IPS-18c (cell line): ENCODE results near the gene CYCS.
"Not testable (repeated sequence)": the region's sequence is repeated elsewhere in the genome, so short reads cannot be mapped to it uniquely, and the experiment has no call there.

ENCODE experiments used
- H3K4me3 ChIP-seq: 2 replicates; pipeline ENCODE4 v1.7.0; 2013; ENCODE audit warnings: low read depth, mild to moderate bottlenecking, low read length, moderate library complexity; ENCODE audit not compliant: insufficient read depth
- H3K9me3 ChIP-seq: one replicate; pipeline ENCODE4 v1.6.1; 2013; ENCODE audit warnings: mild to moderate bottlenecking, low read length, moderate library complexity; ENCODE audit not compliant: control insufficient read depth, insufficient read depth

The CYCS gene

DNA sequence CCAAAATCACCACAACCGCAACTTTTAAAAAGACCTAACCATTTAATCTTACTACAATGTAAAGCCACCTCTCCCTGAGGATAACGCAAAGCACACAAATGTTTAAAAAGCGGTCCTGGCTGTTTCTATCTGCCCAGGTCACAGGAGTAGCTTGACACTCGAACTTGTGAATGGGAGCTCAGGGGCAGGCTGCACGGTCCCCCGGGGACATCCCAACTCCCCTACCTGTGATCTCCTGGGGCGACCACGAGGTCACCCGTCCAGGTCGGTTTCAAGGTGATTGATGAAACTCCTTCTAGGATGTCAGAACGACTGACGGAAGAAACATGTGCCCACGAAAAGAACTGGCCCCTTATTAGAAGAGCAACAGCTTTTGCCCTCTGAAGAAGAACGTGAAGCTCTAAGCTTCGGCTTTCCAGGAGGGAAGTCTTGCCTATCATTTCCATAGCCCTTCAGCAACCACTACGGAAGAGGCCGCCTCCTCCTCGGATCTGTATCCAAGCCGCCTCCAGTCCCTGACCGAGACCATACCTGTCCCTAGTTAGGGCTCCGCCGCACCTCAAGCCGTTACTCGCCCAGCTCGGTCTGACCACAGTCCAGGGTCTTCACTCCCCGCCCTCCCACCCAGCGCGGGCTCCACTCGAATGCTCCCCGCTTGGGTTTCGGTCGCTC is 459 bp downstream of the CYCS start:
- Histone ChIP-seq H3K9me3 (peaks cover 2% of the 10 kb centered on the region), H3K4me3 (peak overlapping the region; percentile 64)

GRCh38 chr7:25122373-25122772 is 2.7 kb downstream of the CYCS start:
- Histone ChIP-seq H3K9me3 (peaks cover 2% of the 10 kb centered on the region), H3K4me3 (no peak overlapping the region)

DNA sequence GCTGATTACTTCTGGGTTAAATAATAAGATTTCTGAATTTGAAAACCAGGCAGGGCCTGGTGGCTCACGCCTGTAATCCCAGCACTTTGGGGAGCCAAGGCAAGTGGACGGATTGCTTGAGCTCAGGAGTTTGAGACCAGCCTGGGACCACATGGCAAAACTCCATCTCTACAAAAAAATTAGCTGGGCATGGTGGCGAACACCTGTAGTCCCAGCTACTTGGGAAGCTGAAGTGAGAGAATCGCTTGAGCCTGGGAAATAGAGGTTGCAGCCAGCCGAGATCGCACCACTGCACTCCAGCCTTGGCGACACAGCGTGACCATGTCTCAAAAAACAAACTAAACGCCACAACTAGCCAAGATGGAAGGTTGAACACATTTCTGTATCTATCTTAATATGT is 3.5 kb downstream of the CYCS start:
- H3K4me3 ChIP-seq, result no peak overlapping the region

GRCh38 chr7:25119102-25119501 is 6.0 kb downstream of the CYCS start:
- Histone ChIP-seq H3K9me3 (peaks cover 2% of the 10 kb centered on the region), H3K4me3 (no peak overlapping the region)

More for the DNA sequence above, 3.5 kb downstream of the CYCS start:
- H3K9me3 ChIP-seq, result peaks cover 2% of the 10 kb centered on the region

- Histone ChIP-seq H3K9me3 (peaks cover 2% of the 10 kb centered on the region), H3K4me3 (no peak overlapping the region)
Observed at GRCh38 chr7:25118048-25118753, 6.9 kb downstream of the CYCS start.

DNA sequence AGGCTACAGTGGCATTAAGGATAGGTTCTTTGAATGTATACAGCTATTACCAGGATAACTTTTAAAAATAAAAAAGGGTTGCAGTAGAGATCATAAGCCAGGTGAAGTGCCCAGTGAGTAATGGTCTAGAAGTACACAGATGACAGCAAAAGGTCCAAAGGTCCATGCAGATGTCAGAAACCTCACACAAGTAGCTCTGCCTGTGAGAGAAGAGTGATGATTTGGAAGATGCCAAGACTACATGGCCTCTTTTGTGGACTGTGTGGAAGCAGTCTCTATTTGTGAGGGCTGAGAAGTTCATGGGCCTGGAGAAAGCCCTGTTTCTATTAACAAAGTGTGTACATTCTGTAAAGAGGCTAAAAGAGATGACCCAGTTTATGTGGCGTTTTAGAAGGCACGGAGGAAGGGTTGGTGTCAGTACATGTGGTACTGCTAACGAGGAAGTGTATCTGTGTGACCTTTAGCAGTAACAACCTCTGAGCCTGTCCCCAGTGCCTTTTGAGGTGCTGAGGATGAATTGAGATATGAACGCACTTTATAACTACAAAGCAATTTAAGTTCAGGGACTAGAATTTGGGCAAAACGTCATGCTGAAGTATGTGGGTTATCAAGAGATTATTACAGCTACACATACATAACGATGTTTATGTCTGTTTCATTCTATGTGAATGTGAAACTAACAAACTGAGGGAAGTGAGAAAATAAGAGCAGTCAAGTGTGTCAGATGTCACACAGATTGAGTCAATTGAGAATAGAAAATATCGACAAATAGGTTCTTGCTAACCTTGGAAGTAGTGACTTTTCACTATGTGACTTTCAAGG is 7.6 kb downstream of the CYCS start:
- Histone ChIP-seq H3K9me3 (peaks cover 2% of the 10 kb centered on the region), H3K4me3 (no peak overlapping the region)

DNA sequence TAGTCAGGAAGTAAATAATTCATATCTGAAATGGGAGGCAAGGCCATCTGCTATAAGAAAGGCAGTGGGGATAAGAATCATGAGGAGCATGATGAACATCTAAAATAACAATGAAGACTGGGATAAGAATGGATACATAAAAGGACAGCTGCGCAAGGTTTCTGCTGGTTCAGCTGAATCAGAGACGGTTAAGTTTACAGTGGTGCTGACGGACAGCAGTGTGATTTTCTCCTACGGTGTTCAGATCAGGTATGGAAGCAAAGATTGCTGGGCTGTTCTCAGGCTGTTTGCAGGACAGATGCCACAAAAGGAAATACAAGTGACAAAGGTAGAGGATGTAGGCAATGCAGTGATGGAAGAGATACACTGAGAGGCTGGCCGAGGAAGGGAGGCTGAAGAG is 8.4 kb downstream of the CYCS start:
- Histone ChIP-seq H3K4me3 (no peak overlapping the region), H3K9me3 (peaks cover 2% of the 10 kb centered on the region)

- H3K9me3 ChIP-seq, H3K4me3 ChIP-seq: not testable (repeated sequence)
Observed at GRCh38 chr7:25110514-25110913, 14.5 kb downstream of the CYCS start.

- H3K9me3 ChIP-seq, result no peaks in the 10 kb centered on the region
Observed at GRCh38 chr7:25109276-25109675, 15.8 kb downstream of the CYCS start.

DNA sequence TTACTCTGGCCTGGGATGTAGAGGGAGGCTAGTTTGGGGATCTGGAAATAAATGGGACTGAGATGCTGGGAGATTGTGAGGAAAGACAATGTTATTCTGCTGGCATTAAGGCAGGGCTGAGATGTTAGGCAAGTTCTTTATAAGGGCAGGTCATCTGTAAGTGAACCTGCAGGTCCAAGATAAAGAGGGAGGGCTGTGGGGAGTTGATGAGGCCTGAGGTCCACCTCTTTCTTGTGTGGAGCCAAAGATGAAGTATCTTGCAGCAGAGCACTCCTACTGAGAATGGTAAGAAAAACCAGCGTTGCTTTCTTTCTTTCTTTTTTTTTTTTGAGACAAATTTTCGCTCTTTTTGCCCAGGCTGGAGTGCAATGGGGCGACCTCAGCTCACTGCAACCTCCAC is 19.1 kb downstream of the CYCS start:
- Histone ChIP-seq H3K4me3 (no peak overlapping the region), H3K9me3 (no peaks in the 10 kb centered on the region)

More at GRCh38 chr7:25109276-25109675, 15.8 kb downstream of the CYCS start:
- no peak overlapping the region for H3K4me3 ChIP-seq

DNA sequence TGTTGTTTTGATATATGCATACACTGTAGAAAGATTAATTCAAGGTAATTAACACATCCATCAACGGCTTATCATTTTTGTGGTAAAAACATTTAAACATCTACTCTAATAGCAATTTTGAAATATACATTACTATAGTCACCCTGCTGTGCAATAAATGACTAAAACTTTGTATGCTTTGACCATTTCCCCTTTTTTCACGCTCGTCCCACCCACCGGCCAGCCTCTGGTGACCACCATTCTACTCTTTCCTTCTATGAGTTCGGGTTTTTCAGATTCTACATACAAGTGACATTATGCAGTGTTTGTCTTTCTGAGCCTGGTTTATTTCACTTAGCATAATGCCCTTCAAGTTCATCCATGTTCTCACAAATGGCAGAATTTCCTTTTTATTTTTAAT is 21.3 kb downstream of the CYCS start:
- Histone ChIP-seq H3K4me3 (no peak overlapping the region), H3K9me3 (no peaks in the 10 kb centered on the region)

GRCh38 chr7:25101817-25102216 is 23.2 kb downstream of the CYCS start:
- Histone ChIP-seq H3K4me3 (no peak overlapping the region), H3K9me3 (no peaks in the 10 kb centered on the region)

DNA sequence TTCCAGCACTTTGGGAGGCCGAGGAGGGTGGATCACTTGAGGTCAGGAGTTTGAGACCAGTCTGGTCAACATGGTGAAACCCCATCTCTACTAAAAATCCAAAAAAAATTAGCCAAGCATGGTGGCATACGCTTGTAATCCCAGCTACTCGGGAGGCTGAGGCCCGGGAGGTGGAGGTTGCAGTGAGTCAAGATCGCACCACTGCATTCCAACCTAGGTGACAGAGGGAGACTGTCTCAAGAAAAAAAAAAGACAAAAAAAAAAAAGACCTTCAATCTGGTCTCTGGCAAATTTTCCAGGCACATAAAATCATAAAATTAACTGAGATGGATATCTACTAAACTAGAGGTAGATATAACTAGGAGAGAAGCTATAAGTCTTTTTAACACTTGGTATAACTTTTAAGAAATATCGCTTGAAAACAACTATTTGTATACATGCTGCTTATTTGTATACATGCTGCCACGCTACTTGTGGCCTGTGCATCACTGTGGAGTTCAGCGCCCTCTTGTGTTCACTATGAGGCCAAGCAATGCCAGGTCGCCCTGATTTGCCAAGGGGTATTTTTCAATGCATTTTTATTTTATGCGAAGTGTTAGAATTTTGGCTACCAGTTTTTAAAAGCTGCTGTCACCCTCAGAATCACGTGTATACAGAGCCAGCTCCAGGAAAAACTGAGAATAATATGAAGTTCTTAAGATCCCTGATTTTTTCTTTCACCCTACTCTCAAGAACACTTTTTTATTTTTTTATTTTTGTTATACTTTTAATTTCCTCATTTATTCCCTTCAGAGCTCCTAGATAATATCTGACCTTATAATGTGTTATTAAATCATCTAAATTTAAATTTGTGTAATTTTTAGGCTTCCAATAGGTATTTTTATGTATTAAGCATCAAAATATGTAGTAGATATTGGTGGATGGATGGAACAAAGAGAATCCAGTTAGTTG is 26.7 kb downstream of the CYCS start:
- no peaks in the 10 kb centered on the region for H3K9me3 ChIP-seq
- H3K4me3 ChIP-seq, result no peak overlapping the region

GRCh38 chr7:25095516-25096345 is 29.3 kb downstream of the CYCS start:
- H3K9me3 ChIP-seq, result no peaks in the 10 kb centered on the region
- H3K4me3 ChIP-seq, result no peak overlapping the region

DNA sequence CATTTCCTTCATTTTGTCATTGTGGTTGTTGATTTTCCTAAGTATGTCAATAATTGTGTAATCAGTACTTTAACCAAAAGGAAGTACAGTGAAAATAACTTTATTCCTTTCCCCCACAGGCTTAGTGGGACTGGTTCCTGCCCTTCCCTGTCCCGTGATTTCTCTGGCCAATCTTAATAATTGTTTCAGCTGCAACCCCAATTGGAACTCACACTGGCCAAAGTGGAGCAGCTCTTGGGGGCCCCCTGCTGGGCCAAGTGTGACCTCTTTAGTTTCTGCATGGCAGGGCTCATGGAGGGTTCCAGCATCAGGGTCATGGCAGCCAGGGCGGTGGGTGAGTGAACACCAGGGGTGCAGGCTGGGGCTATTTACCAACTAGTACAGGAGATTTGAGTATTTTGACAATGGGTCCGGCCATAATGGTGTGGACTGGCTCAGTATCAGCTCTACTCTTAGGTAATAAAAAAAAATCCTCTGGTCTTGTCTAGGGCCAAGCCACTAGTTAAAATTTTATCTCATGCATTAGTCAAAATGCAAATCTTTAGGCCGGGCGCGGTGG is 31.7 kb downstream of the CYCS start:
- H3K4me3 ChIP-seq, result no peak overlapping the region
- no peaks in the 10 kb centered on the region for H3K9me3 ChIP-seq

DNA sequence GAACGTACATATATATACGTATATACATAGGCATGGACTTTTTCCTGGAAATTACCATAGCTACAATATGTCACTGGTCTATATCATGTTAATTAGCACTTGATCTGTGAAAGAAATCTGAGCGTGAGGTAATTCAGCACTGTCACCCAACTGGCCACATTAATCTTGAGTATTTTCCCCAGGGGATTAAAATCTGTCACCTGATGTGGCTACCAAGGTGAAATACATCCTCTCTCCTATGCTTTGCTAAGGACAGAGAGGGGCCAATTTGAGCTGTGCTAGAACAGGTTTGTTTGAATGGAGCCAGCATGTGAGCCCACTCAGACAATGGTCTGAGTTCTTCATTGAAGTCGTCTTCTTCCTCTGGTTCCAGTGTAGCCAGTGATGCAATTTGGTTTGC is 33.3 kb downstream of the CYCS start:
- H3K9me3 ChIP-seq, result no peaks in the 10 kb centered on the region

More for the DNA sequence above, 33.3 kb downstream of the CYCS start:
- no peak overlapping the region for H3K4me3 ChIP-seq
